Tongue (tissue), 2 donors: ENCODE measurements around the gene CCL28. TPM values are rescaled to one million over a fixed set of nuclear protein-coding genes. Genes with fewer than 3 reads are reported as not detected.

ENCODE experiments used
- DNase-seq: peaks from one replicate; pipeline ENCODE4 v3.0.0-alpha.2; 2015
- total RNA-seq: library from RNA; depleted of rRNA; stranded (reverse); fragments of >200 nt; gene quantifications from one replicate; pipeline ENCODE4 v1.2.3, GENCODE V29; 2014

The CCL28 gene
- total RNA-seq, 1 donor from 2014 or later, result 13.0 TPM

DNA sequence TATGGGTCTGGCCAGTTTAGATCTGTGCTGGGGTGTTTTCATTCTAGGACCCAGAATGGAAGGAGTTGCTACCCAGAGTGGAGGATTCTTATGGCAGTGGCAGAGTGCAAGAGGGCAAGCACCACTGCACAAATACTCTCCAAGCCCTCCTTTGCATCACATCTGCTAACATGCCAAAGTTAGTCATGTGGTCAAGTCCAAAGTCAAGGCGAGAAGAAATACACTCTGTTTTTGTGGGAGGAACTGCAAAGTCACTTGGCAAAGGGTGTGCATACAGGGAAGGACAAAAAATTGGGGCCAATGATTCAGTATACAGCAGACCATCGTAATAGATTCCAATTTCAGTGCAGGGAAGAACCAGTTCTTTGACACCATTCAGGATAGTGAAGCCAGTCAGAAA is 55.1 kb downstream of the CCL28 start:
- DNase-seq, result no peak

DNA sequence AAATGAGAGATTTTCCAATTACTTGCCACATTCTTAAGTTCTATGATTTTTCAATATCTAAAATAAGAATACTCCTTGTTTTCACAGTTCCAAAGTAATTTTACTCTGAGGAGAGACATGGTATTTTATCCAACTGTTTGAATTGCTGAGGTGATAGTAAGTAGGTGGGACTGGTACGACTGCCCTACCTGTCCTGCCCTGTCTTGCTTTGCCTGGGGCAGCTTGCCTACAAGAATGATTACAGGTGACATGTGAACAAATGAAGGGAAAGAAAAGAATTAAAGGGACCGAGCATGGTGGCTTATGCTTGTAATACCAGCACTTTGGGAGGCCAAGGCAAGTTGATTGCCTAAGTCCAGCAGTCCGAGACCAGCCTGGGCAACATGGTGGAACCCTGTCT is 57.4 kb downstream of the CCL28 start:
- DNase-seq, result no peak

DNA sequence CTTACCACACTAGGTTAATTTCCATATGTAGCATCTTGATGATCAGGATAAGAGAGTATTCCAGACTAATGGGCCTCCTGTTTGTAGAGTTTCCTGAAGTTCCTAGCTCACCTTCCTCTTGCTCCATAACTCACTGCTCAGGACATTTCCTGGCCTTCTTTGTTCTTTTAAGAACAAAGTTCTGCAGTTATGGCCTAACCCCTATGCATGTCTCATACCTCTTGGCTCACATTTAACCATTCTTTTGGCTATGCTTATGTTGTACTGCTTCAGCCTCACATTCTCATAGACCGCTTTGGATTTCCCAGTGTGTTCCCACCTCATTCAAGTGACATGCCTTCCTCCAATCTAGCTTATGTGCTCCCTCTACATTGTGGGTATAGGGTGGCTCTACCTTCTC is 58.5 kb downstream of the CCL28 start:
- DNase-seq, result no peak

- no peak for DNase-seq
Measured at GRCh38 chr5:43352915-43353314, 59.3 kb downstream of the CCL28 start.

GRCh38 chr5:43352131-43352530 is 60.1 kb downstream of the CCL28 start:
- DNase-seq, result no peak

- DNase-seq, result no peak
Measured at GRCh38 chr5:43348861-43349363, 63.3 kb downstream of the CCL28 start.

DNA sequence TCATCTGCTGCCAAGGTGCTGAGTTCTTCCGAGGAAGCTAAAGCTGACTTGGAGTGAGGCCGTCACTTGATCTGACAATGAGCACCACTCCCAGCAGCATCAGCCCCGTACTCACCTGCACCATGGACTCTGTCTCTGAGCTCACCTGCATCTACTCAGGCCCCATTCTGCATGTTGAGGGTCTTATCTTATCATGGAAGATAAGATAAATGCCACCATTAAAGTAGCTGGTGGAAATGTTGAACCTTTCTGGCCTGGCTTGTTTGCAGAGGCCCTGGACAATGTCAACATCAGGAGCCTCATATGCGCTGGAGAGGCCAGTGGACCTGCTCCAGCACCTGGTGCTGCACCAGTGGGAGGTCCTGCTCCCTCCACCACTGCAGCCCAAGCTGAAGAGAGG is 64.0 kb downstream of the CCL28 start:
- no peak for DNase-seq

DNA sequence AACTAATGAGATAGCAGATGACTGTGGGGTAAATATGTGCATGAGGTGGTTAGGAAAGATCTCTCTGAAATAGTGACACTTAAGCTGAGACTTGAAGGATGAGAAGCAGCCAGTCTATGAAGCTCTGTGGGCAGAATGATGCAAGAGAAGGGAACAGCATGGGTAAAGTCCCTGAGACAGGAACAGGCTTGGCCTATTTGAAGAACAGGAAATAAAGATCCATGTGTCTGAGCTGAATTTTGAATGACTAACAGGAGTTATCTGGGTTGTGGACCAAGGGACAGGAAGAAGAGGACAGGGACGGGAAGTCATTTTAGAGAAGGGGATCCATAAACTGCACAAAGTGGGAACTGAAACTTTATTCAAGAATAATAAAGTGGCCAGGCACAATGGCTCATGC is 73.3 kb downstream of the CCL28 start:
- no peak for DNase-seq

DNA sequence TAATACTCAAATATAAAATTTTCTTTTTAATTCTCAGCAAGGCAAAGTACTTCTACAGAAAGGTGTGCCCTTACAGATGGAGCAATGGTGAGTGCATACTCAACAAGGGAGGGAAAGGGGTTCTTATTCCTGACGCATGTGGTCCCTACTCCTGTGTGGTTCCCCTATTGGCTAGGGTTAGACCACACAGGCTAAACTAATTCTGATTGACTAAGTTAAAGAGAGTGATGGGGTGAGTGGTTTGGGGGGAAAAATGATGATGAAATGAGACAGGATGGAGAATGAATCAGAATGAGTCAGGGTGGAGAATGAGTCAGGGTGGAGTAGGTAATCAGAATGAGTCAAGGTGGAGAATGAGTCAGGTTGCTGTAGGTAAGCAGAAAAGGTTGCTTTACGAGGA is 76.0 kb downstream of the CCL28 start:
- no peak for DNase-seq

- DNase-seq, result no peak
Measured at GRCh38 chr5:43335681-43336080, 76.5 kb downstream of the CCL28 start.

DNA sequence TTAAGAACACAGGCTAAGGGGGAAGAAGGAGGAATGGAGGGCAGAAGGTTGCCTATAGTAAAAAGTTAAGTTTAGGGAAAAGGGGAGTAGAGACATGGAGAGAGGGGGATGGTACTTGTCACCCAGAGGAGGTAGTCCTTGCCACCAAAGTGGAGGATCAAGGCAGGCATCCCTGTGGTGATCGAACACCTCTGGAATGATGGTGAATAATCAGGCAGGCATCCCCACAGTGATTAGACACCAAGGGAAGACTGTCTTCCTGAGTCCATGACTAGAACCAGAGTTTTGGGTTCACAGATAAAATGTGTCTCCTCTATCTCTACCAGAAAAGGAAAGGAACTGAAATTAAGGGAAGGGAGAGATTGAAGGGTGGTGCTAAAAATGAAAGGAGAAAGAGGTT is 79.8 kb downstream of the CCL28 start:
- DNase-seq, result no peak

Other genes with a start within 250 kb of the CCL28 start
- gene NIM1K, start 220.2 kb downstream of the CCL28 start, total RNA-seq, result 1.0 TPM
- gene HMGCS1, start 99.0 kb downstream of the CCL28 start, total RNA-seq, result 111 TPM
- gene TMEM267, start 71.5 kb upstream of the CCL28 start, total RNA-seq, result 12.2 TPM
- gene C5orf34, start 102.8 kb upstream of the CCL28 start, total RNA-seq, result 4.4 TPM
- gene PAIP1, start 144.7 kb upstream of the CCL28 start, total RNA-seq, result 96.4 TPM
- gene NNT, start 190.8 kb upstream of the CCL28 start, total RNA-seq, result 205 TPM